Activated T-helper 1 cell treated with Interleukin-2 at 50 U/mL for 16 hours (primary cell): ENCODE data around the gene RGPD5.
"Not testable (repeated sequence)": the region's sequence is repeated elsewhere in the genome, so short reads cannot be mapped to it uniquely, and the experiment has no call there.

Source experiments
- DNase-seq: peaks from one replicate; pipeline ENCODE4 v3.0.0-alpha.2; 2020; ENCODE audit warnings: low read depth

The RGPD5 gene

GRCh38 chr2:109893736-109894135, 99.6 kb downstream of the RGPD5 start:
- DNase-seq: not testable (repeated sequence)

GRCh38 chr2:109894141-109894540, 100.0 kb downstream of the RGPD5 start:
- not testable (repeated sequence) for DNase-seq

- DNase-seq: not testable (repeated sequence)
These were observed 101.2 kb downstream of the RGPD5 start for GRCh38 chr2:109895090-109895869.

- not testable (repeated sequence) for DNase-seq
These were observed 102.1 kb downstream of the RGPD5 start for GRCh38 chr2:109896212-109896611.

- not testable (repeated sequence) for DNase-seq
These were observed 103.8 kb downstream of the RGPD5 start for GRCh38 chr2:109897769-109898461.

GRCh38 chr2:109898462-109899336, 104.6 kb downstream of the RGPD5 start, which contains the start of gene LIMS3:
TSS of gene LIMS3 (plus strand) at chr2:109898688. CDS start at chr2:109898729, 41 bp downstream.
- not testable (repeated sequence) for DNase-seq

- DNase-seq: not testable (repeated sequence)
These were observed 111.7 kb downstream of the RGPD5 start for GRCh38 chr2:109905796-109906195.
